HCT116 (cell line): Measurements from ENCODE around the gene HIVEP3. TPM values are rescaled to one million over a fixed set of nuclear protein-coding genes. Genes with fewer than 3 reads are reported as not detected.

ENCODE experiments used
- ATAC-seq: fragments of 200-7000 bp; cut with Tn5 transposase; 2 replicates; pipeline ENCODE4 v1.9.1; 2020; ENCODE audit warnings: mild to moderate bottlenecking, moderate library complexity
- BruUV-seq: library from RNA; stranded (reverse); fragments of 400-500 nt; replicated peaks from 2 replicates; lab custom pipeline; 2021; lab: Mats Ljungman, UMichigan
- CTCF ChIA-PET: fragments of 300-600 bp; sonication (Branson Sonifier 250); formaldehyde crosslinking; loops from one replicate; lab custom pipeline; 2021; ENCODE audit warnings: antibody characterized with exemption; lab: Charles Lee
- POLR2A ChIA-PET: fragments of 300-600, 350-600 bp; sonication (Branson Sonifier 250); formaldehyde crosslinking; loops from one replicate; lab custom pipeline; 2021; ENCODE audit warnings: antibody characterized with exemption; lab: Charles Lee
- RAD21 ChIA-PET, 2 experiments: fragments of 300-600 bp; sonication (Branson Sonifier 250); formaldehyde crosslinking; loops; one replicate each; lab custom pipeline; 2023; ENCODE audit warnings: low total read pairs in 2 of 2; ENCODE audit not compliant: uncharacterized antibody in 2 of 2, unreplicated experiment in 2 of 2, low non-redundant PET in 1 of 2; lab: Charles Lee
- DNase-seq: peaks from one replicate; pipeline ENCODE4 v3.0.0-alpha.2; 2010; ENCODE audit warnings: low read depth, low spot score
- H2AFZ ChIP-seq: fragments of 200-600 bp; shearing (Covaris generic), sonication (generic); 2 replicates; pipeline ENCODE4 v1.6.1; 2017; ENCODE audit warnings: low read depth, mixed run types, mixed read lengths, antibody characterized with exemption, low read length; ENCODE audit not compliant: poor library complexity, severe bottlenecking
- H3K27ac ChIP-seq: 2 replicates; pipeline ENCODE4 v1.5.1; 2012; ENCODE audit warnings: low read depth, low read length
- H3K27me3 ChIP-seq: fragments of 200-600 bp; sonication (generic); 2 replicates; pipeline ENCODE4 v1.6.1; 2016; ENCODE audit warnings: mixed run types, low read length, mixed read lengths; ENCODE audit not compliant: insufficient read depth
- H3K36me3 ChIP-seq, 2 experiments: fragments of 200-500 bp in 1 of 2; fragments of 200-600 bp in 1 of 2; sonication (Bioruptor generic) in 1 of 2; sonication (generic) in 1 of 2; 2 replicates each; pipeline versions ENCODE4 v1.5.1 to v1.6.1; 2014 to 2016; ENCODE audit warnings: low read length in 2 of 2, inconsistent platforms in 1 of 2, mixed read lengths in 1 of 2, mixed run types in 1 of 2; ENCODE audit not compliant: insufficient read depth in 2 of 2, control insufficient read depth in 1 of 2
- H3K4me1 ChIP-seq, 2 experiments: fragments of 200-600 bp in 1 of 2; sonication (generic) in 1 of 2; 2 replicates each; pipeline versions ENCODE4 v1.5.1 to v1.6.1; 2012 to 2017; ENCODE audit warnings: low read length in 2 of 2, inconsistent platforms in 1 of 2, mild to moderate bottlenecking in 1 of 2, mixed read lengths in 1 of 2, mixed run types in 1 of 2, moderate library complexity in 1 of 2; ENCODE audit not compliant: insufficient read depth in 2 of 2, control insufficient read depth in 1 of 2
- H3K4me2 ChIP-seq: fragments of 200-600 bp; sonication (generic); 2 replicates; pipeline ENCODE4 v1.6.1; 2017; ENCODE audit warnings: mixed run types, low read length, mixed read lengths
- H3K4me3 ChIP-seq, 2 experiments: fragments of 200-600 bp in 1 of 2; sonication (generic) in 1 of 2; replicated peaks in 1 of 2; 2 replicates each; pipeline ENCODE4 v1.5.1; 2011 to 2016; ENCODE audit warnings: low read length in 2 of 2, control low read depth in 1 of 2, low read depth in 1 of 2, mild to moderate bottlenecking in 1 of 2, mixed read lengths in 1 of 2, mixed run types in 1 of 2
- H3K79me2 ChIP-seq: fragments of 200-600 bp; sonication (generic); 2 replicates; pipeline ENCODE4 v1.6.1; 2017; ENCODE audit warnings: mild to moderate bottlenecking, mixed run types, low read length, moderate library complexity, mixed read lengths; ENCODE audit not compliant: insufficient read depth
- H3K9ac ChIP-seq: fragments of 200-600 bp; sonication (generic); 2 replicates; pipeline ENCODE4 v1.6.1; 2016; ENCODE audit warnings: low read length, mixed read lengths
- H3K9me2 ChIP-seq: fragments of 200-600 bp; sonication (generic), shearing (Covaris generic); 2 replicates; pipeline ENCODE4 v1.6.1; 2017; ENCODE audit warnings: mixed run types, mild to moderate bottlenecking, moderate library complexity; ENCODE audit not compliant: insufficient read depth
- H3K9me3 ChIP-seq, 2 experiments: fragments of 200-500 bp in 1 of 2; fragments of 200-600 bp in 1 of 2; sonication (Bioruptor generic) in 1 of 2; sonication (generic) in 1 of 2; 2 replicates each; pipeline ENCODE4 v1.6.1; 2014 to 2017; ENCODE audit warnings: low read length in 2 of 2, mixed read lengths in 2 of 2, inconsistent platforms in 1 of 2, low read depth in 1 of 2, mild to moderate bottlenecking in 1 of 2, mixed run types in 1 of 2, moderate library complexity in 1 of 2; ENCODE audit not compliant: control insufficient read depth in 1 of 2, insufficient read depth in 1 of 2
- H4K20me1 ChIP-seq: fragments of 200-600 bp; sonication (generic), shearing (Covaris generic); 2 replicates; pipeline ENCODE4 v1.6.1; 2017; ENCODE audit warnings: mixed run types, mild to moderate bottlenecking, moderate library complexity; ENCODE audit not compliant: insufficient read depth
- ATF3 ChIP-seq: IDR thresholded peaks from 2 replicates; pipeline ENCODE4 v1.6.1; 2012
- CBX3 ChIP-seq: IDR thresholded peaks from 2 replicates; pipeline ENCODE4 v1.6.1; 2012; ENCODE audit warnings: low read depth
- CEBPB ChIP-seq: IDR thresholded peaks from 2 replicates; pipeline ENCODE4 v1.6.1; 2012; ENCODE audit warnings: low read depth
- EGR1 ChIP-seq: IDR thresholded peaks from 2 replicates; pipeline ENCODE4 v1.6.1; 2012; ENCODE audit warnings: low read depth
- EZH2phosphoT487 ChIP-seq: fragments of 200-600 bp; IDR thresholded peaks from 2 replicates; pipeline ENCODE4 v1.6.1; 2018; ENCODE audit warnings: antibody characterized with exemption, borderline replicate concordance
- FOSL1 ChIP-seq: IDR thresholded peaks from 2 replicates; pipeline ENCODE4 v1.6.1; 2012; ENCODE audit warnings: low read depth
- JUND ChIP-seq: IDR thresholded peaks from 2 replicates; pipeline ENCODE4 v1.6.1; 2012
- POLR2A ChIP-seq: IDR thresholded peaks from 2 replicates; pipeline ENCODE4 v1.7.0; 2011; ENCODE audit warnings: borderline replicate concordance; ENCODE audit not compliant: insufficient read depth, insufficient read length; ENCODE audit errors: extremely low read depth
- POLR2AphosphoS5 ChIP-seq: IDR thresholded peaks from 2 replicates; pipeline ENCODE4 v1.6.1; 2011; ENCODE audit warnings: mild to moderate bottlenecking, low read depth, low read length, moderate library complexity
- REST ChIP-seq: IDR thresholded peaks from 2 replicates; pipeline ENCODE4 v1.6.1; 2012; ENCODE audit warnings: low read depth
- SP1 ChIP-seq: IDR thresholded peaks from 2 replicates; pipeline ENCODE4 v1.6.1; 2012; ENCODE audit warnings: low read depth
- SRF ChIP-seq: IDR thresholded peaks from 2 replicates; pipeline ENCODE4 v1.6.1; 2012; ENCODE audit warnings: low read depth
- TCF7L2 ChIP-seq: IDR thresholded peaks from 2 replicates; pipeline ENCODE4 v1.7.0; 2011; ENCODE audit warnings: borderline replicate concordance, inconsistent platforms; ENCODE audit not compliant: insufficient read depth, insufficient read length; ENCODE audit errors: extremely low read depth
- YY1 ChIP-seq: IDR thresholded peaks from 2 replicates; pipeline ENCODE4 v1.6.1; 2011; ENCODE audit warnings: low read length, low read depth, moderate library complexity, mild to moderate bottlenecking; ENCODE audit not compliant: insufficient replicate concordance; ENCODE audit errors: extremely low read depth
- intact Hi-C: fragments of 100-400 bp; cut with micrococcal nuclease; formaldehyde crosslinking; loops from 2 replicates; pipeline ENCODE4 v1.10.0; 2022
- total RNA-seq: library from RNA; stranded (reverse); gene quantifications from one replicate; pipeline ENCODE4 v1.2.1, GENCODE V29; 2021; ENCODE audit not compliant: unreplicated experiment

Gene HIVEP3
- total RNA-seq, 1 experiment from 2014 or later: 7.1 TPM

- H3K9me2 ChIP-seq: no peaks in the 10 kb centered on the region
- H3K4me1 ChIP-seq: peaks cover 27 to 34% of the 10 kb centered on the region in 2 experiments
- intact Hi-C loops: no loop called here
- H3K27ac ChIP-seq: no peak overlapping the region; the same call in 1 of the 2 replicates
- POLR2A ChIA-PET: no interaction called here
- ATAC-seq (no peak), DNase-seq (no peak)
- H3K36me3 ChIP-seq: no peaks in the 10 kb centered on the region
- no TSS peak for BruUV-seq
- no peak for TF ChIP-seq ATF3
- TF ChIP-seq REST: no peak
- TF ChIP-seq YY1: no peak
- no peak for TF ChIP-seq CBX3
- TF ChIP-seq SRF: no peak
- TF ChIP-seq EZH2phosphoT487: no peak
- no peak for TF ChIP-seq FOSL1
- no peak for TF ChIP-seq POLR2A
- no peak for TF ChIP-seq EGR1
- TF ChIP-seq CEBPB: no peak
- no peak for TF ChIP-seq TCF7L2
- no peak for TF ChIP-seq JUND
- no peak for TF ChIP-seq POLR2AphosphoS5
- no peak for TF ChIP-seq SP1
- no peak overlapping the region for H3K4me3 ChIP-seq
- H3K9me3 ChIP-seq: no peaks in the 10 kb centered on the region
- H3K9ac ChIP-seq: no peak overlapping the region
- H3K27me3 ChIP-seq: no peaks in the 10 kb centered on the region
- no peaks in the 10 kb centered on the region for H4K20me1 ChIP-seq
- RAD21 ChIA-PET: no interaction called here
- no peaks in the 10 kb centered on the region for H3K79me2 ChIP-seq
- peak overlapping the region; percentile 47 for H3K4me2 ChIP-seq
- no peak overlapping the region for H2AFZ ChIP-seq
- CTCF ChIA-PET: interaction anchor here (1.0 to 3.1 kb wide), 9 partner anchors 8 to 658 kb away, joined by 4 to 15 read pairs (median 5); partner anchors contain the start of gene EDN2
These were observed 403.5 kb downstream of the HIVEP3 start for GRCh38 chr1:41515131-41515678.
